Left kidney (tissue), 2 donors: Measurements from ENCODE around the gene AMDHD2. TPM values are rescaled to one million over a fixed set of nuclear protein-coding genes. Genes with fewer than 3 reads are reported as not detected.

Experiments
- DNase-seq: peaks from one replicate; pipeline ENCODE4 v3.0.0-alpha.2; 2013
- polyA plus RNA-seq: library from polyadenylated mRNA; unstranded; fragments of 120-200 nt; gene quantifications from one replicate; pipeline ENCODE4 v1.2.1, GENCODE V29; 2013; ENCODE audit not compliant: insufficient read length

The AMDHD2 gene
- polyA plus RNA-seq, 1 donor: 24.1 TPM

- no peak for DNase-seq
Measured at GRCh38 chr16:2482249-2482648, 37.9 kb upstream of the AMDHD2 start.

DNA sequence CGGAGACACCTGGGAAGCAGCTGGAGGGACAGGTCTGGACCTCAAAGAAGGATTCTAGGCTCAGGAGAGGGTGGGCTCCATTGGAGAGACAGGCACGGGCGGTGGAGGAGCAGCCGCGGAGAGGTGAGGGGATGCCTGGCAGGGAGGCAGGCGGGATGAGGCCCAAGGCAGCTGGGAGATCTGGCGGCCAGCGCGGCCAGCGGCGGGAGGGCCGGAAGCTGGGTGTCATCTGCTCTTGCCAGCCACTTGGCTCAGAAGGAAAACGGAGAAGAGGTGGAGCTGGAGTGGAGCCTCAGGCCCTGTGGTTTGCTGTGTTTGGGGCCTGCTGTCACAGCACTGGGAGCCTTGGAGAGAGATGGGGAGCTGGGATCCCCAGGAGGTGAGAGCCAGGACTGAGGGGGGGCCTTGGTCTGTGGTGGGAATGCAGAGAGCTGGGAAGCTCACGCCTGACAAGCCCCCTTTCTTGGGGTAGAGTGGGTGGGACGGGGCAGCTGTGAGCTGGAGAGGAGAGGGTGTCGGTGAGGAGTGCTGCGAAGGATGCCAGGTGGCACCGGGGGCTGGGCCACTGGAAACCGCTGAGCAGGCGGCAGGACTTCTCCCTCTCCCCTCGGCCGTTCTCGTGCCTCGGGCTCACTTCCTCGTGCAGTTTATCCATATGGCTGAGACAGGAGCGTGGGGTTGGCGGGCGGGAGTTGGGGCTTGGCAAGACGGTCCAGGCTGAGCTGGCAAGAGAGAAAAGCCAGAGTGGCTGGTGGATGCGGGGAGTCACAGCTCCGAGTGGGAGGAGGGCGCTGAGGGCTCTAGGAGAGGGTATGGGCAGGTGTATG lies 37.2 kb upstream of the AMDHD2 start:
- no peak for DNase-seq

DNA sequence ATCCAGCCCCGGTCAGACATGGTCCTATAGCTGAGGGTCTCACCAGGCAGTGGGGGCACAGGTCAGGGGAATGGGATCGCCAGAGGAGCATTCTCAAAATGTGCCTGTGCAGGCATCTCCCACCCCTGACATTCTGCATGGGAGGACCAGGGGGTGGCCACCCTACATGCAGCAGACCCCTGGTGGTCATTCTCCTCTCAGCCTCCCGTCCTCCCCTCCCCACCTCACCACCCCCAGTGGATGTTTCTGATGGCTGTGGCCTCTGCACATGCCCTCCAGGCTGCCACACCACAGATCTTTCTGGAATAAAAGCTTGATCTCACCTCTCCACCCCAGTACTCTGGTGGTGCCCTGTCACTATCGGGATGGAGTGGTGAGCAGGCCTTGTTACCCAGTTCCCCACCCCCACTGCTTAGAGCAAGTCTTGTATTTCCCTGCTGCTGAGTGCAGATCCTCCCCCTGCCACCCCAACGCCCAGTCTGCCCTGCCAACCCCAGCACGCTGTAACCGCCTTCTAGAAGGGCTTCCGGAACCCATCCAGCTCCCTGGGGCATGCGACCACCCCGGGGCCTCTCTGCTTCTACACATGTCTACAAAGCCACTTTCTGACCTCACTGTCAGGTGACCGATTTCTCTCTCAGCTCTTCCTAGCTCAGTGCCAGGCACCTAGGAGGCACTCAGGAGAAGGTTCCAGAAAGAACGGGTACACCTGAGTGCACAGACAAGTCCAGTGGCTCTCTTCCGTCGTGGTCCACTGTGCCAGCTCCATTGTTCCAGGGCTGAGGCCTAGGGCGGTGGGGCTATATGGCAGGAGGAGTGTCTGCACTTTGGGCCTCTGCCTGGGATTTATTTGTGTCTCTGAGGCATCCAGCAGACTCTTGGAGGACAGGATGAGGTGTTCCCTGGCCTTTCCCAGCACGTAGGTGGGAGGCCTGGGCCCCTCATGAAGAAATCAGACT lies 36.0 kb upstream of the AMDHD2 start:
- no peak for DNase-seq

DNA sequence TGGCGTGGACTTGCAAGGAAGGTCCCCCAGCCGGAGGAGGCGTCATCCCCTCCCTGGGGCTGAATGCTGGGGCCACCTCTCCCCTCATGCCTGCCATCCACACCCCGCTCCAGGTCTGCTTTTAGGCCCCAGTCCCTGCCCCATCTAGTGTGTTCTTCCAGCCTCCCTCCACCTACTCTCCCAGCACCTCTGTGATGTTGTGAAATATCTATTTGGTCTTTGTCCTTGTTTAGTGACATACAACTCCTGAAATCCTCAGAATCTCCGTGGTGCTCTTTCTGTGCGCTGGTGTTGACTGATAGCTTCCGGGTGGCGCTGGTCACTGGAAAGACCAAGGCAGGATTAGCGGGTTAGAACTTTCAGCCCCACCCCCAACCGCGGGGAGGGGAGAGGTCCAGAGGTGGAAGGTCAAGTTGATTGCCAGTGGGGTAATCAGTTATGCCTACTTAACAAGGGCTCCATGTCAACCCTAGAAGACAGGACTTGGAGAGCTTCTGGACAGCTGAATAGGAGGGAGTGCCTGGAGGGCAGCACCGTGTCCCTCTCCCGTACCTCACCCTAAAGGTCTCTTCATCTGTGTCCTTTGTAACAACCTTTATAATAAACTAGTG lies 35.2 kb upstream of the AMDHD2 start:
- no peak for DNase-seq

GRCh38 chr16:2485811-2486507 lies 34.2 kb upstream of the AMDHD2 start:
- no peak for DNase-seq

GRCh38 chr16:2486645-2487516 lies 33.3 kb upstream of the AMDHD2 start:
- no peak for DNase-seq

DNA sequence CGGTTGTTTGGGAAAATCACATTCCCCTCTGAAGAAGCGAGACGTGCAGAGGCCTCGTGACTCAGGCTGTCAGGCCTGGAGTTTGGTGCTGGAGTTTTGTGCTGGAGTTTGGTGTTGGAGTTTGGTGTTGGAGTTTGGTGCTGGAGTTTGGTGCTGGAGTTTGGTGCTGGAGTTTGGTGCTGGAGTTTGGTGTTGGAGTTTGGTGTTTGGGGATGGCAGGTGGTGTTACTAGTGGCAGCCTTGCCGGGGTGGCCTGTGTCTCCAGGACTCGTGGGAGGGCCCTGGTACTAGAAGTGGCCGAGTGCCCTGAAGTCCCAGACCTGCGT lies 32.7 kb upstream of the AMDHD2 start:
- no peak for DNase-seq

- no peak for DNase-seq
Measured at GRCh38 chr16:2487903-2488531, 32.2 kb upstream of the AMDHD2 start.

DNA sequence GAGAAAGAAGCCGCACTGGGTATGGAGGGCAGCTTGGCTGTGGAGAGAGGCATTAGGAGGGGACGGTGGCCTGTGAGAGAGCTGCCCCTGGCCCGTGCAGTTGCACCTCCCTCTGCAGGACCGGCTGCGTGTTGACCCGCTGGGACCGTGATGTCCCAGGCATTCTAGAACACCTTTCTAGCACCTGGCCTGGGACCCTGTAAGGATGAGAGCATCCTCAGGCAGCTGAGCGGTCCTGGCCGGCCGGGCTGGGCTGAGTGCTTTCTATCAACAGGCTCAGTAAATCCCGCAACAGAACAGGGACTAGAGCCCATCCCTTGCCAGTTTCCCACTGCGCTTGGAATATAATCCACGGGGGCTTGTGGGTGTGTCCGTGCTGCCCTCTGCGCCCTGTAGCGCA lies 30.6 kb upstream of the AMDHD2 start:
- DNase-seq: no peak

GRCh38 chr16:2490190-2491105 lies 29.7 kb upstream of the AMDHD2 start:
- DNase-seq: no peak

DNA sequence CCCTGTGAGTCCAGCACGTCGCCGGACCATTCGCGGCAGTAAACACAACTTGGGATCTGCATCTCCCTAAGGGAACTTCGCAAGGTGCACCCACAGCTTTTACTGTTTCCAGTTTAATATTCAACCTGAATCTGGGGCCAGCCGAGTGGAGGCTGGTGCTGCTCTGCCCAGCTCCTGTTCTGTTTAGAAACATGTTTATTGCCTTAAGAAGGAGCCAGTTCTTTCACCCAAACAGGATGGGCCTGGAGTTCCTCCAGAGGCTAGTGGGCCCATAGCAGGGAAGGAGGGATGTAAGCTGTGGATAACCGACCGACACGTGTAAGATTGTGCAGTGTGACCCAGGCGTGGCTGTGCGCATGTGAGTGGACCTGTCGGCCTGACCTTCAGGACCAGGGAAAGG lies 27.9 kb upstream of the AMDHD2 start:
- DNase-seq: no peak

GRCh38 chr16:2493605-2494004 lies 26.6 kb upstream of the AMDHD2 start:
- no peak for DNase-seq

DNA sequence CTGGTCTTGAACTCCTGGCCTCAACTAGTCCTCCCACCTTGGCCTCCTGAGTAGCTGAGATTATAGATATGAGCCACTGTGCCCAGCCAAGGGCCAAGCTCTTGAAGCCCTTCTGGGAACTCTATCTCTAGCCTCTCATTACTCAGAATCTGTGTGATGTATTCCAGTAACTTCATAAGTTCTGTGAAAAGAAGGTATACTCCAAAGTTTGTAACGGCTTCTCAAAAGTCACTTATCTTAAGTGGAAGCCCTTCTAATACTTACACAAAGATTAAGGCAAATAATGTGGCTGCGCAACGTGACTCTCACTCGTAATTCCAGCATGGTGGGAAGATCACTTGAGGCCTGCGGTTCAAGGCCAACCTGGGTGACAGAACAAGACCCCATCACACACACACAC lies 25.6 kb upstream of the AMDHD2 start:
- no peak for DNase-seq

DNA sequence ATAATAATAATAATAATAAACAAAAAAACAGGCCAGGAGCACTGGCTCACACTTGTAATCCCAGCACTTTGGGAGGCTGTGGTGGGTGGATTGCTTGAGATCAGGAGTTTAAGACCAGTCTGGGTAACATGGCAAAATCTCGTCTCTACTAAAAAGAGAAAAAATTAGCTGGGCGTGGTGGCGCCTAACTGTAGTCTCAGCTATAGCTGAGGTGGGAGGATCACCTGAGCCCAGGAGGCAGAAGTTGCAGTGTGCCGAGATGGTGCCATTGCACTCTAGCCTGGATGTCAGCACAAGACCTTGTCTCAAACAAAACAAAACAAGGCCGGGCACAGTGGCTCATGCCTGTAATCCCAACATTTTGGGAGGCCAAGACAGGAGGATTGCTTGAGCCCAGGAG lies 25.1 kb upstream of the AMDHD2 start:
- DNase-seq: no peak

GRCh38 chr16:2496223-2497115 lies 23.7 kb upstream of the AMDHD2 start:
- no peak for DNase-seq

GRCh38 chr16:2497116-2497630 lies 23.0 kb upstream of the AMDHD2 start:
- DNase-seq: no peak

- DNase-seq: no peak
Measured at GRCh38 chr16:2497695-2498484, 22.3 kb upstream of the AMDHD2 start.
